Raji (cell line): ENCODE results near the gene RB1.

Experiments used
- POLR2A ChIP-seq: IDR thresholded peaks from 2 replicates; pipeline ENCODE4 v1.6.1; 2011; ENCODE audit warnings: low read depth, low read length, control low read depth; ENCODE audit not compliant: insufficient read depth

RB1 gene

GRCh38 chr13:48410199-48410598 is 106.6 kb downstream of the RB1 start:
- TF ChIP-seq POLR2A, result no peak

- no peak for TF ChIP-seq POLR2A
These were observed 107.7 kb downstream of the RB1 start for GRCh38 chr13:48411147-48411794.

- no peak for TF ChIP-seq POLR2A
These were observed 108.4 kb downstream of the RB1 start for GRCh38 chr13:48411841-48412531.

- TF ChIP-seq POLR2A, result no peak
These were observed 109.4 kb downstream of the RB1 start, which contains the start of gene LPAR6 for GRCh38 chr13:48412881-48413351. TSS of gene LPAR6 (minus strand) at chr13:48413113. CDS start at chr13:48412423, 690 bp downstream.

- TF ChIP-seq POLR2A, result no peak
These were observed 111.0 kb downstream of the RB1 start for GRCh38 chr13:48414501-48414900.

GRCh38 chr13:48415516-48415915 is 112.0 kb downstream of the RB1 start:
- TF ChIP-seq POLR2A, result no peak

GRCh38 chr13:48424212-48424611 is 120.7 kb downstream of the RB1 start:
- TF ChIP-seq POLR2A, result no peak

- TF ChIP-seq POLR2A, result no peak
These were observed 122.5 kb downstream of the RB1 start for GRCh38 chr13:48426052-48426451.

GRCh38 chr13:48429036-48429435 is 125.5 kb downstream of the RB1 start:
- TF ChIP-seq POLR2A, result no peak

GRCh38 chr13:48429886-48430285 is 126.3 kb downstream of the RB1 start:
- no peak for TF ChIP-seq POLR2A

- TF ChIP-seq POLR2A, result no peak
These were observed 127.9 kb downstream of the RB1 start for GRCh38 chr13:48431431-48431830.

GRCh38 chr13:48431987-48432615 is 128.6 kb downstream of the RB1 start:
- no peak for TF ChIP-seq POLR2A

GRCh38 chr13:48434200-48434599 is 130.6 kb downstream of the RB1 start:
- TF ChIP-seq POLR2A, result no peak

- no peak for TF ChIP-seq POLR2A
These were observed 133.2 kb downstream of the RB1 start for GRCh38 chr13:48436661-48437288.

GRCh38 chr13:48437371-48437770 is 133.8 kb downstream of the RB1 start:
- no peak for TF ChIP-seq POLR2A

GRCh38 chr13:48443442-48444208 is 140.1 kb downstream of the RB1 start:
- TF ChIP-seq POLR2A, result no peak

- TF ChIP-seq POLR2A, result no peak
These were observed 142.9 kb downstream of the RB1 start for GRCh38 chr13:48446464-48446863.
